Measurements from ENCODE around the gene C10orf120.

The C10orf120 gene

GRCh38 chr10:122699796-122700455, at the start of gene C10orf120:
TSS of gene C10orf120 (minus strand) at chr10:122699846. CDS start at chr10:122699790, 56 bp downstream.
- H3K27me3 Mint-ChIP-seq: peaks cover 5% of the 10 kb centered on the region
- H3K36me3 Mint-ChIP-seq: no peaks in the 10 kb centered on the region
- H3K4me3 Mint-ChIP-seq: no peak within 1 kb of the TSS
- H3K9me3 Mint-ChIP-seq: no peaks in the 10 kb centered on the region
- H3K27ac Mint-ChIP-seq: no peak within 1 kb of the TSS
- no peaks in the 10 kb centered on the region for H3K4me1 Mint-ChIP-seq

- Mint-ChIP-seq H3K27ac (no peak overlapping the region), H3K9me3 (no peaks in the 10 kb centered on the region), H3K27me3 (peaks cover 14% of the 10 kb centered on the region), H3K4me1 (no peaks in the 10 kb centered on the region), H3K36me3 (no peaks in the 10 kb centered on the region), H3K4me3 (no peak overlapping the region)
Measured at GRCh38 chr10:122748496-122748895, 48.9 kb upstream of the C10orf120 start.

- H3K4me1 Mint-ChIP-seq: no peaks in the 10 kb centered on the region
- no peak overlapping the region for H3K27ac Mint-ChIP-seq
- no peak overlapping the region for H3K4me3 Mint-ChIP-seq
- no peaks in the 10 kb centered on the region for H3K9me3 Mint-ChIP-seq
- no peaks in the 10 kb centered on the region for H3K36me3 Mint-ChIP-seq
- H3K27me3 Mint-ChIP-seq: peaks cover 13% of the 10 kb centered on the region
Measured at GRCh38 chr10:122746408-122746807, 46.8 kb upstream of the C10orf120 start.

GRCh38 chr10:122744257-122744656, 44.6 kb upstream of the C10orf120 start:
- no peak overlapping the region for H3K4me3 Mint-ChIP-seq
- H3K4me1 Mint-ChIP-seq: no peaks in the 10 kb centered on the region
- no peaks in the 10 kb centered on the region for H3K36me3 Mint-ChIP-seq
- H3K27ac Mint-ChIP-seq: no peak overlapping the region
- peaks cover 8% of the 10 kb centered on the region for H3K27me3 Mint-ChIP-seq
- no peaks in the 10 kb centered on the region for H3K9me3 Mint-ChIP-seq

GRCh38 chr10:122740640-122741039, 41.0 kb upstream of the C10orf120 start:
- Mint-ChIP-seq H3K4me3 (no peak overlapping the region), H3K9me3 (no peaks in the 10 kb centered on the region), H3K4me1 (no peaks in the 10 kb centered on the region), H3K36me3 (no peaks in the 10 kb centered on the region), H3K27ac (no peak overlapping the region), H3K27me3 (peaks cover 6% of the 10 kb centered on the region)

- Mint-ChIP-seq H3K4me3 (no peak overlapping the region), H3K36me3 (no peaks in the 10 kb centered on the region), H3K27ac (no peak overlapping the region), H3K27me3 (peaks cover 1% of the 10 kb centered on the region), H3K4me1 (no peaks in the 10 kb centered on the region), H3K9me3 (no peaks in the 10 kb centered on the region)
Measured at GRCh38 chr10:122738031-122738430, 38.4 kb upstream of the C10orf120 start.

- no peak overlapping the region for H3K27ac Mint-ChIP-seq
- no peaks in the 10 kb centered on the region for H3K9me3 Mint-ChIP-seq
- no peaks in the 10 kb centered on the region for H3K36me3 Mint-ChIP-seq
- peaks cover 7% of the 10 kb centered on the region for H3K27me3 Mint-ChIP-seq
- H3K4me1 Mint-ChIP-seq: no peaks in the 10 kb centered on the region
- H3K4me3 Mint-ChIP-seq: no peak overlapping the region
Measured at GRCh38 chr10:122733931-122734665, 34.5 kb upstream of the C10orf120 start.

GRCh38 chr10:122733443-122733842, 33.8 kb upstream of the C10orf120 start:
- H3K27ac Mint-ChIP-seq: no peak overlapping the region
- no peaks in the 10 kb centered on the region for H3K4me1 Mint-ChIP-seq
- H3K4me3 Mint-ChIP-seq: no peak overlapping the region
- no peaks in the 10 kb centered on the region for H3K36me3 Mint-ChIP-seq
- H3K9me3 Mint-ChIP-seq: no peaks in the 10 kb centered on the region
- H3K27me3 Mint-ChIP-seq: peaks cover 7% of the 10 kb centered on the region

- Mint-ChIP-seq H3K4me1 (no peaks in the 10 kb centered on the region), H3K9me3 (no peaks in the 10 kb centered on the region)
Measured at GRCh38 chr10:122730238-122730637, 30.6 kb upstream of the C10orf120 start.

GRCh38 chr10:122729126-122729525, 29.5 kb upstream of the C10orf120 start:
- no peaks in the 10 kb centered on the region for H3K4me1 Mint-ChIP-seq
- H3K27me3 Mint-ChIP-seq: peaks cover 7% of the 10 kb centered on the region
- no peaks in the 10 kb centered on the region for H3K36me3 Mint-ChIP-seq
- H3K9me3 Mint-ChIP-seq: no peaks in the 10 kb centered on the region
- no peak overlapping the region for H3K4me3 Mint-ChIP-seq
- no peak overlapping the region for H3K27ac Mint-ChIP-seq

More at GRCh38 chr10:122730238-122730637, 30.6 kb upstream of the C10orf120 start:
- Mint-ChIP-seq H3K36me3 (no peaks in the 10 kb centered on the region), H3K27me3 (peaks cover 7% of the 10 kb centered on the region), H3K27ac (no peak overlapping the region), H3K4me3 (no peak overlapping the region)

GRCh38 chr10:122727426-122727825, 27.8 kb upstream of the C10orf120 start:
- Mint-ChIP-seq H3K27me3 (peaks cover 7% of the 10 kb centered on the region), H3K4me1 (no peaks in the 10 kb centered on the region), H3K9me3 (no peaks in the 10 kb centered on the region), H3K4me3 (no peak overlapping the region), H3K27ac (no peak overlapping the region), H3K36me3 (no peaks in the 10 kb centered on the region)

- Mint-ChIP-seq H3K36me3 (no peaks in the 10 kb centered on the region), H3K27ac (no peak overlapping the region), H3K4me3 (no peak overlapping the region)
Measured at GRCh38 chr10:122725768-122726167, 26.1 kb upstream of the C10orf120 start.

GRCh38 chr10:122725006-122725405, 25.4 kb upstream of the C10orf120 start:
- peaks cover 3% of the 10 kb centered on the region for H3K27me3 Mint-ChIP-seq
- no peaks in the 10 kb centered on the region for H3K9me3 Mint-ChIP-seq
- H3K27ac Mint-ChIP-seq: no peak overlapping the region
- H3K4me3 Mint-ChIP-seq: no peak overlapping the region
- no peaks in the 10 kb centered on the region for H3K36me3 Mint-ChIP-seq
- no peaks in the 10 kb centered on the region for H3K4me1 Mint-ChIP-seq

More at GRCh38 chr10:122725768-122726167, 26.1 kb upstream of the C10orf120 start:
- peaks cover 3% of the 10 kb centered on the region for H3K27me3 Mint-ChIP-seq
- H3K9me3 Mint-ChIP-seq: no peaks in the 10 kb centered on the region
- no peaks in the 10 kb centered on the region for H3K4me1 Mint-ChIP-seq

- Mint-ChIP-seq H3K27me3 (peaks cover 6% of the 10 kb centered on the region), H3K4me1 (no peaks in the 10 kb centered on the region), H3K9me3 (no peaks in the 10 kb centered on the region), H3K27ac (no peak overlapping the region), H3K36me3 (no peaks in the 10 kb centered on the region), H3K4me3 (no peak overlapping the region)
Measured at GRCh38 chr10:122721111-122721510, 21.5 kb upstream of the C10orf120 start.

GRCh38 chr10:122716025-122716424, 16.4 kb upstream of the C10orf120 start:
- H3K27me3 Mint-ChIP-seq: peaks cover 8% of the 10 kb centered on the region
- H3K36me3 Mint-ChIP-seq: no peaks in the 10 kb centered on the region
- H3K4me3 Mint-ChIP-seq: no peak overlapping the region
- H3K4me1 Mint-ChIP-seq: no peaks in the 10 kb centered on the region
- H3K27ac Mint-ChIP-seq: no peak overlapping the region
- H3K9me3 Mint-ChIP-seq: no peaks in the 10 kb centered on the region

- H3K4me1 Mint-ChIP-seq: no peaks in the 10 kb centered on the region
- H3K9me3 Mint-ChIP-seq: no peaks in the 10 kb centered on the region
- H3K27me3 Mint-ChIP-seq: peaks cover 8% of the 10 kb centered on the region
- no peak overlapping the region for H3K4me3 Mint-ChIP-seq
- no peak overlapping the region for H3K27ac Mint-ChIP-seq
- no peaks in the 10 kb centered on the region for H3K36me3 Mint-ChIP-seq
Measured at GRCh38 chr10:122715576-122715975, 15.9 kb upstream of the C10orf120 start.
